PC-9 (cell line): ENCODE measurements around the gene SPANXN1. TPM values are rescaled to one million over a fixed set of nuclear protein-coding genes. Genes with fewer than 3 reads are reported as not detected.
"Not testable (repeated sequence)": the region's sequence is repeated elsewhere in the genome, so short reads cannot be mapped to it uniquely, and the experiment has no call there.

Source experiments
- Bru-seq: library from RNA; stranded (reverse); fragments of 400-500 nt; gene quantifications from one replicate; lab custom pipeline; 2021; lab: Mats Ljungman, UMichigan
- BruChase-seq, 2 experiments: library from RNA; stranded (reverse); fragments of 400-500 nt; gene quantifications; one replicate each; lab custom pipeline; 2021; lab: Mats Ljungman, UMichigan
- BruUV-seq: library from RNA; stranded (reverse); fragments of 400-500 nt; replicated peaks from 2 replicates; lab custom pipeline; 2021; lab: Mats Ljungman, UMichigan
- CTCF ChIA-PET: fragments of 300-600 bp; sonication (Branson Sonifier 250); formaldehyde crosslinking; loops from one replicate; lab custom pipeline; 2022; ENCODE audit warnings: antibody characterized with exemption; lab: Charles Lee
- POLR2A ChIA-PET: fragments of 300-600 bp; sonication (Branson Sonifier 250); formaldehyde crosslinking; loops from one replicate; lab custom pipeline; 2022; ENCODE audit warnings: antibody characterized with exemption; ENCODE audit not compliant: unreplicated experiment; lab: Charles Lee
- DNase-seq, 2 experiments: peaks; one replicate each; pipeline versions ENCODE4 v3.0.0 to v3.0.0-alpha.2; 2015 to 2022; ENCODE audit warnings: mixed read lengths in 1 of 2
- H2AFZ ChIP-seq: fragments of 200-600 bp; sonication (generic); 2 replicates; pipeline ENCODE4 v1.8.1; 2017; ENCODE audit warnings: antibody characterized with exemption
- H3F3A ChIP-seq: fragments of 200-600 bp; sonication (generic); 2 replicates; pipeline ENCODE4 v1.8.1; 2017; ENCODE audit warnings: antibody characterized with exemption, mild to moderate bottlenecking, low read depth; ENCODE audit not compliant: insufficient read depth
- H3K27ac ChIP-seq: fragments of 200-600 bp; sonication (generic); 2 replicates; pipeline ENCODE4 v1.6.1; 2016; ENCODE audit warnings: mixed run types
- H3K27me3 ChIP-seq: fragments of 200-600 bp; sonication (generic); 2 replicates; pipeline ENCODE4 v1.6.1; 2016; ENCODE audit warnings: low read depth, mixed run types; ENCODE audit not compliant: insufficient read depth
- H3K36me3 ChIP-seq: fragments of 200-600 bp; sonication (generic); 2 replicates; pipeline ENCODE4 v1.6.1; 2016; ENCODE audit warnings: low read depth, mixed run types
- H3K4me1 ChIP-seq: fragments of 200-600 bp; sonication (generic); replicated peaks from 2 replicates; pipeline ENCODE4 v1.6.1; 2016; ENCODE audit warnings: mixed run types; ENCODE audit not compliant: insufficient read depth
- H3K4me2 ChIP-seq: fragments of 200-600 bp; sonication (generic); 2 replicates; pipeline ENCODE4 v1.6.1; 2017; ENCODE audit warnings: mixed run types
- H3K4me3 ChIP-seq: fragments of 200-600 bp; sonication (generic); 2 replicates; pipeline ENCODE4 v1.6.1; 2016; ENCODE audit warnings: mixed run types
- H3K79me2 ChIP-seq: fragments of 200-600 bp; sonication (generic); 2 replicates; pipeline ENCODE4 v1.6.1; 2017; ENCODE audit warnings: low read depth, mixed run types
- H3K9me2 ChIP-seq: fragments of 200-600 bp; sonication (generic); 2 replicates; pipeline ENCODE4 v1.8.1; 2017; ENCODE audit warnings: mild to moderate bottlenecking; ENCODE audit not compliant: insufficient read depth
- H3K9me3 ChIP-seq: fragments of 200-600 bp; sonication (generic); 2 replicates; pipeline ENCODE4 v1.8.1; 2016; ENCODE audit warnings: low read depth; ENCODE audit not compliant: insufficient read depth
- H4K20me1 ChIP-seq: fragments of 200-600 bp; sonication (generic); 2 replicates; pipeline ENCODE4 v1.8.1; 2017; ENCODE audit not compliant: insufficient read depth
- EZH2 ChIP-seq: fragments of 200-600 bp; sonication (generic); IDR thresholded peaks from 2 replicates; pipeline ENCODE4 v1.8.0; 2017; ENCODE audit warnings: antibody characterized with exemption, low read depth
- intact Hi-C: fragments of 100-400 bp; cut with micrococcal nuclease; formaldehyde crosslinking; loops from one replicate; pipeline ENCODE4 v1.10.0; 2022; ENCODE audit not compliant: unreplicated experiment
- long read RNA-seq: library from polyadenylated mRNA; stranded (forward); transcript quantifications from one replicate; pipeline ENCODE4 v2.0.0, GENCODE V29; 2022
- total RNA-seq: library from RNA; stranded (reverse); gene quantifications from 2 replicates; pipeline ENCODE4 v1.2.3, GENCODE V29; 2021
- TF ChIP-seq, protein P1 (sequence below): fragments of 200-600 bp; sonication (generic); conservative IDR thresholded peaks from 2 replicates; pipeline ENCODE4 v1.6.1; 2017; ENCODE audit warnings: mixed run types, antibody characterized with exemption, mild to moderate bottlenecking, moderate library complexity

The SPANXN1 gene, protein sequence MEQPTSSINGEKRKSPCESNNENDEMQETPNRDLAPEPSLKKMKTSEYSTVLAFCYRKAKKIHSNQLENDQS
- total RNA-seq (not detected in 2 replicates), Bru-seq, nascent RNA (not detected), BruChase-seq, experiment 1, labeled RNA remaining after a 2-hour chase (not detected), BruChase-seq, experiment 2, labeled RNA remaining after a 6-hour chase (not detected)
- long read RNA-seq, result 0 reads

DNA sequence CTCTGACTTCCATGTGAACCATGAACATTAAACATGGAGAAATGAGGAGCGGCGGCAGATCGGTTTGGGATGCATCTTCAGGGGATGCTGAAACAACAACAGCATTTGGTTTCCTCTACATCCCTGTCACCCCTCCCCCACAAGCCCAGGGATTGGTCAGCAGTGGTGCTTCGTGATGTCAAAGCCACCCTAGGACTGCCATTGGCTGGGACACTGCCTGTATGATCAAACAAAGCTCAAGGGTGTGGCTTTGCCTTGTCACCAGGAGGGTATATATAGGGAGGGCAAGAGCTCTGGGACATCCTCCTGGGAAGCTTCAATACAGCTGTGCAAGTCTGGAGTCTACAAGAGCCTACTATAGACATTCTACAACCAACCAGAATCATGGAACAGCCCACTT lies at the start of gene SPANXN1:
Gene SPANXN1 (plus strand): TSS at position 301 of the 400 bp plus-strand sequence. CDS start 84 bp downstream, at position 385.
- H3K9me3 ChIP-seq, H4K20me1 ChIP-seq, BruUV-seq, H3K27ac ChIP-seq, H2AFZ ChIP-seq, intact Hi-C loops, CTCF ChIA-PET, H3K4me1 ChIP-seq, H3K79me2 ChIP-seq, POLR2A ChIA-PET, H3K4me3 ChIP-seq, H3K4me2 ChIP-seq, DNase-seq, H3F3A ChIP-seq, H3K9me2 ChIP-seq, H3K27me3 ChIP-seq, H3K36me3 ChIP-seq: not testable (repeated sequence)

GRCh38 chrX:145199078-145199477 lies 48.2 kb upstream of the SPANXN1 start:
- no peaks in the 10 kb centered on the region for H4K20me1 ChIP-seq
- no peaks in the 10 kb centered on the region for H3K27me3 ChIP-seq
- no TSS peak for BruUV-seq
- no peaks in the 10 kb centered on the region for H3K79me2 ChIP-seq
- no peaks in the 10 kb centered on the region for H3F3A ChIP-seq
- intact Hi-C loops, result loop anchor here (10.0 kb wide), 1 partner anchor 1414 kb away; no protein-coding TSS in a partner anchor
- no peaks in the 10 kb centered on the region for H3K4me1 ChIP-seq
- no peak overlapping the region for H3K4me2 ChIP-seq
- ChIA-PET POLR2A (no interaction called here), CTCF (no interaction called here)
- no peak for DNase-seq
- no peaks in the 10 kb centered on the region for H3K9me3 ChIP-seq
- no peaks in the 10 kb centered on the region for H3K9me2 ChIP-seq
- H3K4me3 ChIP-seq, result no peak overlapping the region
- TF ChIP-seq EZH2, result no peak
- TF ChIP-seq, protein P1, sequence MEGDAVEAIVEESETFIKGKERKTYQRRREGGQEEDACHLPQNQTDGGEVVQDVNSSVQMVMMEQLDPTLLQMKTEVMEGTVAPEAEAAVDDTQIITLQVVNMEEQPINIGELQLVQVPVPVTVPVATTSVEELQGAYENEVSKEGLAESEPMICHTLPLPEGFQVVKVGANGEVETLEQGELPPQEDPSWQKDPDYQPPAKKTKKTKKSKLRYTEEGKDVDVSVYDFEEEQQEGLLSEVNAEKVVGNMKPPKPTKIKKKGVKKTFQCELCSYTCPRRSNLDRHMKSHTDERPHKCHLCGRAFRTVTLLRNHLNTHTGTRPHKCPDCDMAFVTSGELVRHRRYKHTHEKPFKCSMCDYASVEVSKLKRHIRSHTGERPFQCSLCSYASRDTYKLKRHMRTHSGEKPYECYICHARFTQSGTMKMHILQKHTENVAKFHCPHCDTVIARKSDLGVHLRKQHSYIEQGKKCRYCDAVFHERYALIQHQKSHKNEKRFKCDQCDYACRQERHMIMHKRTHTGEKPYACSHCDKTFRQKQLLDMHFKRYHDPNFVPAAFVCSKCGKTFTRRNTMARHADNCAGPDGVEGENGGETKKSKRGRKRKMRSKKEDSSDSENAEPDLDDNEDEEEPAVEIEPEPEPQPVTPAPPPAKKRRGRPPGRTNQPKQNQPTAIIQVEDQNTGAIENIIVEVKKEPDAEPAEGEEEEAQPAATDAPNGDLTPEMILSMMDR, result no peak
- no peak overlapping the region for H3K27ac ChIP-seq
- H3K36me3 ChIP-seq, result no peaks in the 10 kb centered on the region
- H2AFZ ChIP-seq, result no peak overlapping the region

GRCh38 chrX:145213504-145213903 lies 33.8 kb upstream of the SPANXN1 start:
- H2AFZ ChIP-seq, result no peak overlapping the region
- H3K9me2 ChIP-seq, result no peaks in the 10 kb centered on the region
- BruUV-seq, result no TSS peak
- H3F3A ChIP-seq, result no peaks in the 10 kb centered on the region
- H4K20me1 ChIP-seq, result no peaks in the 10 kb centered on the region
- ChIA-PET CTCF (no interaction called here), POLR2A (no interaction called here)
- no peak overlapping the region for H3K4me3 ChIP-seq
- no peaks in the 10 kb centered on the region for H3K4me1 ChIP-seq
- H3K27ac ChIP-seq, result no peak overlapping the region
- no peaks in the 10 kb centered on the region for H3K36me3 ChIP-seq
- intact Hi-C loops, result no loop called here
- H3K27me3 ChIP-seq, result no peaks in the 10 kb centered on the region
- TF ChIP-seq EZH2, result no peak
- TF ChIP-seq, protein P1, result peak; percentile 64
- DNase-seq, result no peak
- H3K9me3 ChIP-seq, result no peaks in the 10 kb centered on the region
- H3K4me2 ChIP-seq, result no peak overlapping the region
- H3K79me2 ChIP-seq, result no peaks in the 10 kb centered on the region

GRCh38 chrX:145292218-145292617 lies 44.9 kb downstream of the SPANXN1 start:
- no peaks in the 10 kb centered on the region for H3F3A ChIP-seq
- no peak overlapping the region for H2AFZ ChIP-seq
- no peak for DNase-seq
- ChIA-PET CTCF (no interaction called here), POLR2A (no interaction called here)
- no peak overlapping the region for H3K4me3 ChIP-seq
- no peaks in the 10 kb centered on the region for H4K20me1 ChIP-seq
- H3K36me3 ChIP-seq, result no peaks in the 10 kb centered on the region
- no peak overlapping the region for H3K27ac ChIP-seq
- H3K79me2 ChIP-seq, result no peaks in the 10 kb centered on the region
- no peak overlapping the region for H3K4me2 ChIP-seq
- H3K27me3 ChIP-seq, result no peaks in the 10 kb centered on the region
- H3K9me2 ChIP-seq, result no peaks in the 10 kb centered on the region
- H3K9me3 ChIP-seq, result no peaks in the 10 kb centered on the region
- TF ChIP-seq EZH2, result no peak
- TF ChIP-seq, protein P1, result no peak
- no TSS peak for BruUV-seq
- H3K4me1 ChIP-seq, result no peaks in the 10 kb centered on the region
- intact Hi-C loops, result no loop called here
